GM23338 (cell line): ENCODE results near the gene KCNJ10. TPM values are rescaled to one million over a fixed set of nuclear protein-coding genes. Genes with fewer than 3 reads are reported as not detected.

Experiments
- CREB1 ChIP-seq: fragments of 250-450 bp; sonication (Bioruptor Pico); IDR thresholded peaks from 2 replicates; pipeline ENCODE4 v1.5.0; 2020; ENCODE audit warnings: low read depth, mild to moderate bottlenecking, moderate library complexity
- EZH2 ChIP-seq: fragments of 200-600 bp; sonication (generic); IDR thresholded peaks from one replicate; pipeline ENCODE4 v1.8.0; 2017; ENCODE audit warnings: antibody characterized with exemption, mild to moderate bottlenecking, low read depth; ENCODE audit not compliant: unreplicated experiment
- ZNF114 ChIP-seq: fragments of 250-450 bp; sonication (Bioruptor Pico); IDR thresholded peaks from 2 replicates; pipeline ENCODE4 v1.5.0; 2020; ENCODE audit warnings: mild to moderate bottlenecking, moderate library complexity
- ZNF331 ChIP-seq: fragments of 250-450 bp; sonication (Bioruptor Pico); IDR thresholded peaks from 2 replicates; pipeline ENCODE4 v1.5.0; 2020; ENCODE audit warnings: low read depth, mild to moderate bottlenecking, moderate library complexity
- polyA plus RNA-seq: library from polyadenylated mRNA; unstranded; fragments of >200 nt; fragmentation: Nextera tagmentation; extraction: Ambion mirVana; gene quantifications from 2 replicates; pipeline ENCODE4 v1.2.1, GENCODE V29; 2016
- total RNA-seq: library from RNA; depleted of rRNA; stranded (reverse); fragments of >200 nt; shearing (Covaris generic); gene quantifications from 2 replicates; pipeline ENCODE4 v1.2.3, GENCODE V29; 2014
- TF ChIP-seq, protein P1 (sequence below): fragments of 250-450 bp; sonication (Bioruptor Pico); IDR thresholded peaks from 2 replicates; pipeline ENCODE4 v1.5.0; 2020; ENCODE audit warnings: mild to moderate bottlenecking, moderate library complexity
- TF ChIP-seq, protein P2 (sequence below): IDR thresholded peaks from 2 replicates; pipeline ENCODE4 v1.6.1; 2016; ENCODE audit warnings: antibody characterized with exemption
- TF ChIP-seq, protein P3 (sequence below): IDR thresholded peaks from one replicate; pipeline ENCODE4 v1.6.1; 2018; ENCODE audit warnings: antibody characterized with exemption; ENCODE audit not compliant: unreplicated experiment

KCNJ10 gene
- total and polyA plus RNA-seq, 2 experiments from 2014 or later = 1.4 to 2.8 TPM

DNA sequence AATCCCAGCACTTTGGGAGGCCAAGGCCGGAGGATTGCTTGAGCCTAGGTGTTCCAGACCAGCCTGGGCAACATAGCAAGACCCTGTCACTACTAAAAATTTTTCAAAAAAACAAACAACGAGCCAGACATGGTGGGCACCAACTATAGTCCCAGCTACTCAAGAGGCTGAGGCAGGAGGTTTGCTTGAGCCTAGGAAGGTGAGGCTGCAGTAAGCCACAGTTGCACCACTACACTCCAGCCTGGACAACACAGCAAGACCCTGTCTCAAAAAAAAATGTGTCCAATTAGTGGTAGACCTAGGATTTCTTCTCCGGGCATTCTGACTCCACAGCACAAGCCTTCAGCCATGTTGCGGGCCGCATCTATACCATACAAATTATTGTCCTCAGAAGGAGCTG, 35.2 kb upstream of the KCNJ10 start (continued):
- TF ChIP-seq, protein P1, sequence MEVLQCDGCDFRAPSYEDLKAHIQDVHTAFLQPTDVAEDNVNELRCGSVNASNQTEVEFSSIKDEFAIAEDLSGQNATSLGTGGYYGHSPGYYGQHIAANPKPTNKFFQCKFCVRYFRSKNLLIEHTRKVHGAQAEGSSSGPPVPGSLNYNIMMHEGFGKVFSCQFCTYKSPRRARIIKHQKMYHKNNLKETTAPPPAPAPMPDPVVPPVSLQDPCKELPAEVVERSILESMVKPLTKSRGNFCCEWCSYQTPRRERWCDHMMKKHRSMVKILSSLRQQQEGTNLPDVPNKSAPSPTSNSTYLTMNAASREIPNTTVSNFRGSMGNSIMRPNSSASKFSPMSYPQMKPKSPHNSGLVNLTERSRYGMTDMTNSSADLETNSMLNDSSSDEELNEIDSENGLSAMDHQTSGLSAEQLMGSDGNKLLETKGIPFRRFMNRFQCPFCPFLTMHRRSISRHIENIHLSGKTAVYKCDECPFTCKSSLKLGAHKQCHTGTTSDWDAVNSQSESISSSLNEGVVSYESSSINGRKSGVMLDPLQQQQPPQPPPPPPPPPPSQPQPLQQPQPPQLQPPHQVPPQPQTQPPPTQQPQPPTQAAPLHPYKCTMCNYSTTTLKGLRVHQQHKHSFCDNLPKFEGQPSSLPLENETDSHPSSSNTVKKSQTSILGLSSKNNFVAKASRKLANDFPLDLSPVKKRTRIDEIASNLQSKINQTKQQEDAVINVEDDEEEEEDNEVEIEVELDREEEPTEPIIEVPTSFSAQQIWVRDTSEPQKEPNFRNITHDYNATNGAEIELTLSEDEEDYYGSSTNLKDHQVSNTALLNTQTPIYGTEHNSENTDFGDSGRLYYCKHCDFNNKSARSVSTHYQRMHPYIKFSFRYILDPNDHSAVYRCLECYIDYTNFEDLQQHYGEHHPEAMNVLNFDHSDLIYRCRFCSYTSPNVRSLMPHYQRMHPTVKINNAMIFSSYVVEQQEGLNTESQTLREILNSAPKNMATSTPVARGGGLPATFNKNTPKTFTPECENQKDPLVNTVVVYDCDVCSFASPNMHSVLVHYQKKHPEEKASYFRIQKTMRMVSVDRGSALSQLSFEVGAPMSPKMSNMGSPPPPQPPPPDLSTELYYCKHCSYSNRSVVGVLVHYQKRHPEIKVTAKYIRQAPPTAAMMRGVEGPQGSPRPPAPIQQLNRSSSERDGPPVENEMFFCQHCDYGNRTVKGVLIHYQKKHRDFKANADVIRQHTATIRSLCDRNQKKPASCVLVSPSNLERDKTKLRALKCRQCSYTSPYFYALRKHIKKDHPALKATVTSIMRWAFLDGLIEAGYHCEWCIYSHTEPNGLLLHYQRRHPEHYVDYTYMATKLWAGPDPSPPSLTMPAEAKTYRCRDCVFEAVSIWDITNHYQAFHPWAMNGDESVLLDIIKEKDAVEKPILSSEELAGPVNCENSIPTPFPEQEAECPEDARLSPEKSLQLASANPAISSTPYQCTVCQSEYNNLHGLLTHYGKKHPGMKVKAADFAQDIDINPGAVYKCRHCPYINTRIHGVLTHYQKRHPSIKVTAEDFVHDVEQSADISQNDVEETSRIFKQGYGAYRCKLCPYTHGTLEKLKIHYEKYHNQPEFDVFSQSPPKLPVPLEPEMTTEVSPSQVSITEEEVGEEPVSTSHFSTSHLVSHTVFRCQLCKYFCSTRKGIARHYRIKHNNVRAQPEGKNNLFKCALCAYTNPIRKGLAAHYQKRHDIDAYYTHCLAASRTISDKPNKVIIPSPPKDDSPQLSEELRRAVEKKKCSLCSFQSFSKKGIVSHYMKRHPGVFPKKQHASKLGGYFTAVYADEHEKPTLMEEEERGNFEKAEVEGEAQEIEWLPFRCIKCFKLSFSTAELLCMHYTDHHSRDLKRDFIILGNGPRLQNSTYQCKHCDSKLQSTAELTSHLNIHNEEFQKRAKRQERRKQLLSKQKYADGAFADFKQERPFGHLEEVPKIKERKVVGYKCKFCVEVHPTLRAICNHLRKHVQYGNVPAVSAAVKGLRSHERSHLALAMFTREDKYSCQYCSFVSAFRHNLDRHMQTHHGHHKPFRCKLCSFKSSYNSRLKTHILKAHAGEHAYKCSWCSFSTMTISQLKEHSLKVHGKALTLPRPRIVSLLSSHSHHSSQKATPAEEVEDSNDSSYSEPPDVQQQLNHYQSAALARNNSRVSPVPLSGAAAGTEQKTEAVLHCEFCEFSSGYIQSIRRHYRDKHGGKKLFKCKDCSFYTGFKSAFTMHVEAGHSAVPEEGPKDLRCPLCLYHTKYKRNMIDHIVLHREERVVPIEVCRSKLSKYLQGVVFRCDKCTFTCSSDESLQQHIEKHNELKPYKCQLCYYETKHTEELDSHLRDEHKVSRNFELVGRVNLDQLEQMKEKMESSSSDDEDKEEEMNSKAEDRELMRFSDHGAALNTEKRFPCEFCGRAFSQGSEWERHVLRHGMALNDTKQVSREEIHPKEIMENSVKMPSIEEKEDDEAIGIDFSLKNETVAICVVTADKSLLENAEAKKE (CRISPR knock-in tag) = no peak
- TF ChIP-seq EZH2 = no peak
- TF ChIP-seq CREB1 (CRISPR knock-in tag) = no peak
- TF ChIP-seq, protein P2, sequence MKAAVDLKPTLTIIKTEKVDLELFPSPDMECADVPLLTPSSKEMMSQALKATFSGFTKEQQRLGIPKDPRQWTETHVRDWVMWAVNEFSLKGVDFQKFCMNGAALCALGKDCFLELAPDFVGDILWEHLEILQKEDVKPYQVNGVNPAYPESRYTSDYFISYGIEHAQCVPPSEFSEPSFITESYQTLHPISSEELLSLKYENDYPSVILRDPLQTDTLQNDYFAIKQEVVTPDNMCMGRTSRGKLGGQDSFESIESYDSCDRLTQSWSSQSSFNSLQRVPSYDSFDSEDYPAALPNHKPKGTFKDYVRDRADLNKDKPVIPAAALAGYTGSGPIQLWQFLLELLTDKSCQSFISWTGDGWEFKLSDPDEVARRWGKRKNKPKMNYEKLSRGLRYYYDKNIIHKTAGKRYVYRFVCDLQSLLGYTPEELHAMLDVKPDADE = no peak
- TF ChIP-seq ZNF114 (CRISPR knock-in tag) = no peak
- no peak for TF ChIP-seq ZNF331 (CRISPR knock-in tag)
- TF ChIP-seq, protein P3, sequence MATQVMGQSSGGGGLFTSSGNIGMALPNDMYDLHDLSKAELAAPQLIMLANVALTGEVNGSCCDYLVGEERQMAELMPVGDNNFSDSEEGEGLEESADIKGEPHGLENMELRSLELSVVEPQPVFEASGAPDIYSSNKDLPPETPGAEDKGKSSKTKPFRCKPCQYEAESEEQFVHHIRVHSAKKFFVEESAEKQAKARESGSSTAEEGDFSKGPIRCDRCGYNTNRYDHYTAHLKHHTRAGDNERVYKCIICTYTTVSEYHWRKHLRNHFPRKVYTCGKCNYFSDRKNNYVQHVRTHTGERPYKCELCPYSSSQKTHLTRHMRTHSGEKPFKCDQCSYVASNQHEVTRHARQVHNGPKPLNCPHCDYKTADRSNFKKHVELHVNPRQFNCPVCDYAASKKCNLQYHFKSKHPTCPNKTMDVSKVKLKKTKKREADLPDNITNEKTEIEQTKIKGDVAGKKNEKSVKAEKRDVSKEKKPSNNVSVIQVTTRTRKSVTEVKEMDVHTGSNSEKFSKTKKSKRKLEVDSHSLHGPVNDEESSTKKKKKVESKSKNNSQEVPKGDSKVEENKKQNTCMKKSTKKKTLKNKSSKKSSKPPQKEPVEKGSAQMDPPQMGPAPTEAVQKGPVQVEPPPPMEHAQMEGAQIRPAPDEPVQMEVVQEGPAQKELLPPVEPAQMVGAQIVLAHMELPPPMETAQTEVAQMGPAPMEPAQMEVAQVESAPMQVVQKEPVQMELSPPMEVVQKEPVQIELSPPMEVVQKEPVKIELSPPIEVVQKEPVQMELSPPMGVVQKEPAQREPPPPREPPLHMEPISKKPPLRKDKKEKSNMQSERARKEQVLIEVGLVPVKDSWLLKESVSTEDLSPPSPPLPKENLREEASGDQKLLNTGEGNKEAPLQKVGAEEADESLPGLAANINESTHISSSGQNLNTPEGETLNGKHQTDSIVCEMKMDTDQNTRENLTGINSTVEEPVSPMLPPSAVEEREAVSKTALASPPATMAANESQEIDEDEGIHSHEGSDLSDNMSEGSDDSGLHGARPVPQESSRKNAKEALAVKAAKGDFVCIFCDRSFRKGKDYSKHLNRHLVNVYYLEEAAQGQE = no peak
